Measurements from ENCODE around the gene DHX40.
"Not testable (repeated sequence)": the region's sequence is repeated elsewhere in the genome, so short reads cannot be mapped to it uniquely, and the experiment has no call there.

The DHX40 gene

DNA sequence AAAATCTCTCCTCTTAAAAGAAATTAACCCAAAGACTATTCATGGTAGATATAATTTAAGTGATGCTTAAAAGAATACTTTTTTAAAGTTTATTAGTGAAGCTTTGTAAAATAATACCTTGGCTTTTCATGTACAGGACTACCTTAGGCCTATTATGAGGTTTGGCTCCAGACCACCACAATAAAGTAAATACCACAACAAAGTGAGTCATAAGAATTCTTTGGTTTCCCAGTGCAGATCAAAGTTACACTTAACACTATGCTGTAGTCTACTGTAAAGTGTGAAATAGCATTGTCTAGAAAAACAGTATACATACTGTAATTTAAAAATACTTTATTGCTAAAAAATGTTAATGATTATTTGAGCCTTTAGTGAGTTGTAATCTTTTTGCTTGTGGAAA lies 85.9 kb downstream of the DHX40 start:
- no peak for DNase-seq (ENCODE audit: low spot score)
- peaks cover 29% of the 10 kb centered on the region for H3K4me1 Mint-ChIP-seq (ENCODE audit: low read depth)
- H3K36me3 Mint-ChIP-seq (ENCODE audit: low read depth): peaks cover 69% of the 10 kb centered on the region
- H3K9me3 Mint-ChIP-seq: no peaks in the 10 kb centered on the region
- no peaks in the 10 kb centered on the region for H3K27me3 Mint-ChIP-seq (ENCODE audit: low read depth)
- no peak overlapping the region for H3K4me3 Mint-ChIP-seq
- H3K27ac Mint-ChIP-seq: no peak overlapping the region

DNA sequence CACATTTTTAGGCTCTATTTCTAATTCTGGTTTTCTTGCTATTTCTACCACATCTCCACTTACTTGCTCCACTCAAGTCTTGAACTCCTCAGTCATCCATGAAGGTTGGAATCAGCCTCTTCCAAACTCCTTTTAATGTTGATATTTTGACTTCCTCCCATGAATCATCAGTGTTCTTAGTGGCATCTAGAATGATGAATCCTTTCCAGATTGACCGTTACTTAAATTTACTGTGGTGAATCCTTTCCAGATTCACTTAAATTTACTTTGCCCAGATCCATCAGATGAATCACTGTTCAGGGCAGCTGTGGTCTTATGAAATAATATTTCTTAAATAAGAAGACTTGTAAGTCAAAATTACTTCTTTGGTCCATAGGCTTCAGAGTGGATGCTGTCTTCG lies 86.7 kb downstream of the DHX40 start:
- Mint-ChIP-seq H3K4me1 (ENCODE audit: low read depth) (peaks cover 28% of the 10 kb centered on the region), H3K9me3 (no peaks in the 10 kb centered on the region), H3K27ac (no peak overlapping the region), H3K27me3 (ENCODE audit: low read depth) (no peaks in the 10 kb centered on the region), H3K4me3 (no peak overlapping the region), H3K36me3 (ENCODE audit: low read depth) (peaks cover 71% of the 10 kb centered on the region)
- no peak for DNase-seq (ENCODE audit: low spot score)

DNA sequence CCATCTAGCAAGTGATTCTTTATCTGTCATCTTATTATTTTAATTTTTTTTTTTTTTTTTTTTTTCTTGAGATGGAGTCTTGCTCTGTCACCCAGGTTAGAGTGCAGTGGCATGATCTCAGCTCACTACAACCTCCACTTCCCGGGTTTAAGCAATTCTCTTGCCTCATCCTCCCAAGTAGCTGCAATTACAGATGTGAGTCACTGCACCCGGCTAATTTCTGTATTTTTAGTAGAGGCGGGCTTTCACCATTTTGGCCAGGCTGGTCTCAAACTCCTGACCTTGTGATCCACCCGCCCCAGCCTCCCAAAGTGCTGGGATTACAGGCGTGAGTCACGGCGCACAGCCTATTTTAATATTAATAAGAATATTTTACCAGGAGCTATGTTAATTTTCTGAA lies 91.2 kb downstream of the DHX40 start:
- DNase-seq (ENCODE audit: low spot score); H3K27ac Mint-ChIP-seq; H3K4me3 Mint-ChIP-seq; H3K27me3 Mint-ChIP-seq (ENCODE audit: low read depth); H3K4me1 Mint-ChIP-seq (ENCODE audit: low read depth); H3K9me3 Mint-ChIP-seq: not testable (repeated sequence)
- H3K36me3 Mint-ChIP-seq (ENCODE audit: low read depth): peaks cover 66% of the 10 kb centered on the region

Data from T-helper 2 cell treated with Interferon-gamma antibody and Interleukin-4, amounts not matched to agents 5 μg/mL and 100 μg/mL, for 36 hours (primary cell).